Panc1 (cell line): ENCODE results near the gene CAMK2B. TPM values are rescaled to one million over a fixed set of nuclear protein-coding genes. Genes with fewer than 3 reads are reported as not detected.

Experiments
- ATAC-seq: fragments of 200-7000 bp; cut with Tn5 transposase; 2 replicates; pipeline ENCODE4 v1.9.1; 2020; ENCODE audit warnings: mild to moderate bottlenecking, moderate library complexity
- BruUV-seq: library from RNA; stranded (reverse); fragments of 400-500 nt; replicated peaks from 2 replicates; lab custom pipeline; 2021; lab: Mats Ljungman, UMichigan
- CTCF ChIA-PET: fragments of 300-600 bp; sonication (Branson Sonifier 250); formaldehyde crosslinking; loops from one replicate; lab custom pipeline; 2022; ENCODE audit warnings: antibody characterized with exemption; lab: Charles Lee
- POLR2A ChIA-PET: fragments of 300-600 bp; sonication (Branson Sonifier 250); formaldehyde crosslinking; loops from one replicate; lab custom pipeline; 2022; ENCODE audit warnings: antibody characterized with exemption; lab: Charles Lee
- DNase-seq: peaks from one replicate; pipeline ENCODE4 v3.0.0-alpha.2; 2010; ENCODE audit warnings: low read depth, low spot score
- H3K27ac ChIP-seq: 2 replicates; pipeline ENCODE4 v1.5.1; 2011; ENCODE audit warnings: mild to moderate bottlenecking, low read length, inconsistent platforms
- H3K27me3 ChIP-seq: fragments of 200-500 bp; sonication (Bioruptor generic); 2 replicates; pipeline ENCODE4 v1.6.0; 2014; ENCODE audit warnings: low read length, inconsistent platforms; ENCODE audit not compliant: control insufficient read depth, insufficient read depth
- H3K36me3 ChIP-seq: fragments of 200-500 bp; sonication (Bioruptor generic); 2 replicates; pipeline ENCODE4 v1.5.1; 2014; ENCODE audit warnings: inconsistent platforms, mild to moderate bottlenecking, low read length, moderate library complexity; ENCODE audit not compliant: control insufficient read depth, insufficient read depth
- H3K4me1 ChIP-seq: 2 replicates; pipeline ENCODE4 v1.5.1; 2011; ENCODE audit warnings: inconsistent platforms, mild to moderate bottlenecking, low read length, moderate library complexity; ENCODE audit not compliant: control insufficient read depth, insufficient read depth
- H3K4me3 ChIP-seq, 2 experiments: 2 replicates each; pipeline ENCODE4 v1.5.1; 2011 to 2012; ENCODE audit warnings: low read depth in 2 of 2, low read length in 2 of 2, mild to moderate bottlenecking in 2 of 2, inconsistent platforms in 1 of 2, moderate library complexity in 1 of 2
- H3K9me3 ChIP-seq: fragments of 200-500 bp; sonication (Bioruptor generic); 2 replicates; pipeline ENCODE4 v1.5.1; 2014; ENCODE audit warnings: low read depth, mild to moderate bottlenecking, inconsistent platforms, low read length, moderate library complexity; ENCODE audit not compliant: control insufficient read depth, insufficient read depth
- POLR2AphosphoS5 ChIP-seq: IDR thresholded peaks from 2 replicates; pipeline ENCODE4 v1.6.1; 2012; ENCODE audit warnings: mild to moderate bottlenecking, low read depth, low read length, moderate library complexity
- REST ChIP-seq, 2 experiments: IDR thresholded peaks; 2 replicates each; pipeline ENCODE4 v1.6.1; 2011 to 2012; ENCODE audit warnings: low read depth in 2 of 2, control low read depth in 1 of 2, low read length in 1 of 2, mild to moderate bottlenecking in 1 of 2, moderate library complexity in 1 of 2; ENCODE audit not compliant: insufficient read depth in 1 of 2
- SIN3A ChIP-seq: IDR thresholded peaks from 2 replicates; pipeline ENCODE4 v1.6.1; 2012; ENCODE audit warnings: low read depth, mild to moderate bottlenecking, low read length, moderate library complexity, borderline replicate concordance; ENCODE audit not compliant: insufficient read depth
- TCF7L2 ChIP-seq: IDR thresholded peaks from 2 replicates; pipeline ENCODE4 v1.6.1; 2011; ENCODE audit warnings: mild to moderate bottlenecking, low read depth, low read length, inconsistent platforms
- in situ Hi-C: cut with HindIII; loops from 2 replicates; pipeline ENCODE4 v1.10.0; 2016; ENCODE audit warnings: low sequenced_read_pairs, low pct_unique_long_range_greater_than_20kb
- intact Hi-C: fragments of 100-400 bp; cut with micrococcal nuclease; formaldehyde crosslinking; loops from one replicate; pipeline ENCODE4 v1.10.0; 2022; ENCODE audit not compliant: unreplicated experiment
- total RNA-seq: library from RNA; stranded (reverse); gene quantifications from one replicate; pipeline ENCODE4 v1.2.1, GENCODE V29; 2021; ENCODE audit not compliant: unreplicated experiment
- TF ChIP-seq, protein P1 (sequence below): fragments of 450-650 bp; IDR thresholded peaks from 2 replicates; pipeline ENCODE4 v1.5.1; 2017; ENCODE audit warnings: mild to moderate bottlenecking

CAMK2B gene
- total RNA-seq, 1 experiment from 2014 or later, result 0.26 TPM

DNA sequence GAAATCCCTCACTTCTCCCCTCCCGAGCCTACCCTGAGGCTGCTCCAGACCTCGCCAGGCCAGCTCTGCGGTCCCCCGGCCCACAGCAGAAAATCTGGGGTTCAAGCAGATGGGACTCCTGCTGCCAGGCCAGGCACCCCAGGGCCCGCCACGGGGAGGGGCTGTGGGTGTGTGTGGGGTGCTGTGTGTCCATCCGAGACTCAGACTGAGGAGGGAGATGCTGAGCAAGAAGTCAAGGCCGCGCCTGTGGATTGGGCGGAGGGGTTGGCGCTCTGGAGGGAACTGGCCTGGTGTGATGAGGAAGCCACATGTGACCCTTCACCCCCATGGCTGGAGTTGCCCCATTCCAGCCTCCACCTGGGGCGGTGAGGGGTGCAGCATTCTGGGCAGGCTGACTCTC lies 73.5 kb downstream of the CAMK2B start:
- CTCF ChIA-PET, result no interaction called here
- no peak overlapping the region for H3K4me3 ChIP-seq
- no peaks in the 10 kb centered on the region for H3K9me3 ChIP-seq
- ATAC-seq, result no peak
- TF ChIP-seq POLR2AphosphoS5 (no peak), REST (IDR thresholded peaks at IDR 0.05; ENCODE audit: insufficient read depth in 1 of 2, low read depth in 2 of 2, low read length in 1 of 2) (no peak), SIN3A (no peak), TCF7L2 (no peak)
- TF ChIP-seq, protein P1, sequence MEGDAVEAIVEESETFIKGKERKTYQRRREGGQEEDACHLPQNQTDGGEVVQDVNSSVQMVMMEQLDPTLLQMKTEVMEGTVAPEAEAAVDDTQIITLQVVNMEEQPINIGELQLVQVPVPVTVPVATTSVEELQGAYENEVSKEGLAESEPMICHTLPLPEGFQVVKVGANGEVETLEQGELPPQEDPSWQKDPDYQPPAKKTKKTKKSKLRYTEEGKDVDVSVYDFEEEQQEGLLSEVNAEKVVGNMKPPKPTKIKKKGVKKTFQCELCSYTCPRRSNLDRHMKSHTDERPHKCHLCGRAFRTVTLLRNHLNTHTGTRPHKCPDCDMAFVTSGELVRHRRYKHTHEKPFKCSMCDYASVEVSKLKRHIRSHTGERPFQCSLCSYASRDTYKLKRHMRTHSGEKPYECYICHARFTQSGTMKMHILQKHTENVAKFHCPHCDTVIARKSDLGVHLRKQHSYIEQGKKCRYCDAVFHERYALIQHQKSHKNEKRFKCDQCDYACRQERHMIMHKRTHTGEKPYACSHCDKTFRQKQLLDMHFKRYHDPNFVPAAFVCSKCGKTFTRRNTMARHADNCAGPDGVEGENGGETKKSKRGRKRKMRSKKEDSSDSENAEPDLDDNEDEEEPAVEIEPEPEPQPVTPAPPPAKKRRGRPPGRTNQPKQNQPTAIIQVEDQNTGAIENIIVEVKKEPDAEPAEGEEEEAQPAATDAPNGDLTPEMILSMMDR, result no peak
- no peaks in the 10 kb centered on the region for H3K36me3 ChIP-seq
- no peaks in the 10 kb centered on the region for H3K4me1 ChIP-seq
- in situ Hi-C loops (no loop called here), intact Hi-C loops (no loop called here)
- no TSS peak for BruUV-seq
- H3K27me3 ChIP-seq, result no peaks in the 10 kb centered on the region
- POLR2A ChIA-PET, result no interaction called here
- no peak overlapping the region for H3K27ac ChIP-seq
- no peak for DNase-seq

GRCh38 chr7:44251269-44251668 lies 74.1 kb downstream of the CAMK2B start:
- no peak for DNase-seq
- Histone ChIP-seq H3K27me3 (no peaks in the 10 kb centered on the region), H3K27ac (no peak overlapping the region), H3K9me3 (no peaks in the 10 kb centered on the region), H3K4me1 (no peaks in the 10 kb centered on the region), H3K4me3 (no peak overlapping the region), H3K36me3 (no peaks in the 10 kb centered on the region)
- in situ Hi-C loops, result no loop called here
- no peak for TF ChIP-seq TCF7L2
- no peak for TF ChIP-seq SIN3A
- ChIA-PET POLR2A (no interaction called here), CTCF (interaction anchor here (1.0 kb wide), 1 partner anchor 11 kb away, joined by 3 read pairs; no protein-coding TSS in a partner anchor)
- no peak for ATAC-seq
- intact Hi-C loops, result no loop called here
- BruUV-seq, result no TSS peak

GRCh38 chr7:44249639-44250234 lies 75.7 kb downstream of the CAMK2B start:
- in situ Hi-C loops, result no loop called here
- ChIA-PET POLR2A (no interaction called here), CTCF (no interaction called here)
- no peaks in the 10 kb centered on the region for H3K36me3 ChIP-seq
- no peak for TF ChIP-seq POLR2AphosphoS5
- TF ChIP-seq SIN3A, result no peak
- TF ChIP-seq REST (IDR thresholded peaks at IDR 0.05; ENCODE audit: insufficient read depth in 1 of 2, low read depth in 2 of 2, low read length in 1 of 2), result no peak
- TF ChIP-seq TCF7L2, result no peak
- TF ChIP-seq, protein P1, result no peak
- intact Hi-C loops, result loop anchor here (10.0 kb wide), 1 partner anchor 315 kb away; no protein-coding TSS in a partner anchor
- no peak overlapping the region for H3K27ac ChIP-seq
- no TSS peak for BruUV-seq
- no peak for DNase-seq
- no peak overlapping the region for H3K4me3 ChIP-seq
- no peak for ATAC-seq
- no peaks in the 10 kb centered on the region for H3K9me3 ChIP-seq
- H3K27me3 ChIP-seq, result no peaks in the 10 kb centered on the region
- H3K4me1 ChIP-seq, result no peaks in the 10 kb centered on the region
